ENCODE data around the gene MYNN. TPM values are rescaled to one million over a fixed set of nuclear protein-coding genes. Genes with fewer than 3 reads are reported as not detected.

MYNN gene
- total and polyA plus RNA-seq, 2 donors from 2014 or later: 9.6 to 14.7 TPM

- no peak for TF ChIP-seq CTCF (IDR thresholded peaks at IDR 0.05; ENCODE audit: borderline replicate concordance, extremely low read depth, insufficient read depth)
- DNase-seq (no peak), FAIRE-seq (no peak)
- Histone ChIP-seq H3K9ac (ENCODE audit: low read length in 3 of 3) (no peak overlapping the region), H3K36me3 (ENCODE audit: control insufficient read depth in 2 of 3, insufficient read depth in 3 of 3, low read length in 3 of 3) (no peaks in the 10 kb centered on the region), H3K4me3 (ENCODE audit: low read length in 3 of 3) (no peak overlapping the region), H3K27me3 (ENCODE audit: control insufficient read depth, insufficient read depth, low read length) (no peaks in the 10 kb centered on the region), H3K27ac (ENCODE audit: low read depth in 2 of 2, low read length in 2 of 2) (no peak overlapping the region), H3K4me1 (ENCODE audit: control insufficient read depth in 2 of 3, insufficient read depth in 2 of 3, low read depth in 1 of 3, low read length in 3 of 3) (no peaks in the 10 kb centered on the region), H3K9me3 (ENCODE audit: control insufficient read depth in 2 of 3, insufficient read depth in 1 of 3, low read length in 3 of 3) (no peaks in the 10 kb centered on the region)
- intact Hi-C loops (cut with DNase I): no loop called here
Measured at GRCh38 chr3:169836078-169836941, 63.1 kb downstream of the MYNN start.

- no peak for FAIRE-seq
- intact Hi-C loops (cut with DNase I): no loop called here
- Histone ChIP-seq H3K9ac (ENCODE audit: low read length in 3 of 3) (no peak overlapping the region), H3K36me3 (ENCODE audit: control insufficient read depth in 2 of 3, insufficient read depth in 3 of 3, low read length in 3 of 3) (no peaks in the 10 kb centered on the region), H3K4me3 (ENCODE audit: low read length in 3 of 3) (no peak overlapping the region), H3K4me1 (ENCODE audit: control insufficient read depth in 2 of 3, insufficient read depth in 2 of 3, low read depth in 1 of 3, low read length in 3 of 3) (no peaks in the 10 kb centered on the region), H3K27me3 (ENCODE audit: control insufficient read depth, insufficient read depth, low read length) (no peaks in the 10 kb centered on the region), H3K9me3 (ENCODE audit: control insufficient read depth in 2 of 3, insufficient read depth in 1 of 3, low read length in 3 of 3) (no peaks in the 10 kb centered on the region), H3K27ac (ENCODE audit: low read depth in 2 of 2, low read length in 2 of 2) (no peak overlapping the region)
- DNase-seq: no peak
- no peak for TF ChIP-seq CTCF (IDR thresholded peaks at IDR 0.05; ENCODE audit: borderline replicate concordance, extremely low read depth, insufficient read depth)
Measured at GRCh38 chr3:169836942-169837275, 63.7 kb downstream of the MYNN start.

- H3K9ac ChIP-seq (ENCODE audit: low read length in 3 of 3): no peak overlapping the region
- intact Hi-C loops (cut with DNase I): no loop called here
- no peak for TF ChIP-seq CTCF (IDR thresholded peaks at IDR 0.05; ENCODE audit: borderline replicate concordance, extremely low read depth, insufficient read depth)
- DNase-seq (no peak), FAIRE-seq (no peak)
- no peaks in the 10 kb centered on the region for H3K9me3 ChIP-seq (ENCODE audit: control insufficient read depth in 2 of 3, insufficient read depth in 1 of 3, low read length in 3 of 3)
- no peaks in the 10 kb centered on the region for H3K27me3 ChIP-seq (ENCODE audit: control insufficient read depth, insufficient read depth, low read length)
- H3K27ac ChIP-seq (ENCODE audit: low read depth in 2 of 2, low read length in 2 of 2): no peak overlapping the region
- H3K4me3 ChIP-seq (ENCODE audit: low read length in 3 of 3): no peak overlapping the region
- H3K4me1 ChIP-seq (ENCODE audit: control insufficient read depth in 2 of 3, insufficient read depth in 2 of 3, low read depth in 1 of 3, low read length in 3 of 3): no peaks in the 10 kb centered on the region
- no peaks in the 10 kb centered on the region for H3K36me3 ChIP-seq (ENCODE audit: control insufficient read depth in 2 of 3, insufficient read depth in 3 of 3, low read length in 3 of 3)
Measured at GRCh38 chr3:169838511-169839030, 65.4 kb downstream of the MYNN start.

Other genes starting within 250 kb of the MYNN start
- 148 TPM for gene MECOM, start 109.7 kb upstream of the MYNN start, total RNA-seq
- 36.0 TPM for gene MECOM, start 109.7 kb upstream of the MYNN start, polyA plus RNA-seq (ENCODE audit: insufficient read depth, low read depth, low replicate concordance)
- gene TERC, start 8.3 kb upstream of the MYNN start, total RNA-seq: 2.1 TPM
- gene TERC, start 8.3 kb upstream of the MYNN start, polyA plus RNA-seq (ENCODE audit: insufficient read depth, low read depth, low replicate concordance): not detected
- 2.9 TPM for gene ACTRT3, start 3.8 kb upstream of the MYNN start, total RNA-seq
- 4.5 TPM for gene ACTRT3, start 3.8 kb upstream of the MYNN start, polyA plus RNA-seq (ENCODE audit: insufficient read depth, low read depth, low replicate concordance)
- not detected for gene LRRIQ4, start 39.5 kb downstream of the MYNN start, total RNA-seq
- not detected for gene LRRIQ4, start 39.5 kb downstream of the MYNN start, polyA plus RNA-seq (ENCODE audit: insufficient read depth, low read depth, low replicate concordance)
- 4.0 TPM for gene LRRC34, start 39.5 kb downstream of the MYNN start, total RNA-seq
- 5.7 TPM for gene LRRC34, start 39.5 kb downstream of the MYNN start, polyA plus RNA-seq (ENCODE audit: insufficient read depth, low read depth, low replicate concordance)
- gene LRRC31, start 96.5 kb downstream of the MYNN start, total RNA-seq: 0.76 TPM
- not detected for gene LRRC31, start 96.5 kb downstream of the MYNN start, polyA plus RNA-seq (ENCODE audit: insufficient read depth, low read depth, low replicate concordance)
- gene SAMD7, start 138.2 kb downstream of the MYNN start, total RNA-seq: not detected
- not detected for gene SAMD7, start 138.2 kb downstream of the MYNN start, polyA plus RNA-seq (ENCODE audit: insufficient read depth, low read depth, low replicate concordance)
- gene SEC62, start 193.4 kb downstream of the MYNN start, total RNA-seq: 139 TPM
- 131 TPM for gene SEC62, start 193.4 kb downstream of the MYNN start, polyA plus RNA-seq (ENCODE audit: insufficient read depth, low read depth, low replicate concordance)